HG03520 (cell line): ENCODE results near the gene SKP1.

Experiments
- ATAC-seq: cut with Tn5 transposase; IDR thresholded peaks from one replicate; pipeline ENCODE4 v1.9.1; 2021; ENCODE audit warnings: mild to moderate bottlenecking, moderate library complexity; ENCODE audit not compliant: unreplicated experiment

Gene SKP1

GRCh38 chr5:134130239-134130945 lies 46.4 kb downstream of the SKP1 start:
- ATAC-seq, result no peak

- ATAC-seq, result no peak
Observed at GRCh38 chr5:134129411-134130238, 47.1 kb downstream of the SKP1 start.

GRCh38 chr5:134128648-134128995 lies 48.1 kb downstream of the SKP1 start:
- ATAC-seq, result no peak

GRCh38 chr5:134127988-134128647 lies 48.6 kb downstream of the SKP1 start:
- ATAC-seq, result no peak

- ATAC-seq, result peak; percentile 40
Observed at GRCh38 chr5:134127376-134127861, 49.3 kb downstream of the SKP1 start.

- no peak for ATAC-seq
Observed at GRCh38 chr5:134125039-134126015, 51.4 kb downstream of the SKP1 start.

GRCh38 chr5:134124289-134125038 lies 52.3 kb downstream of the SKP1 start:
- ATAC-seq, result no peak

GRCh38 chr5:134123360-134123759 lies 53.4 kb downstream of the SKP1 start:
- no peak for ATAC-seq

- ATAC-seq, result no peak
Observed at GRCh38 chr5:134122530-134122929, 54.2 kb downstream of the SKP1 start.

GRCh38 chr5:134120386-134121138 lies 56.2 kb downstream of the SKP1 start:
- no peak for ATAC-seq

GRCh38 chr5:134119720-134120119 lies 57.0 kb downstream of the SKP1 start:
- ATAC-seq, result no peak

GRCh38 chr5:134118212-134118835 lies 58.4 kb downstream of the SKP1 start:
- ATAC-seq, result no peak

GRCh38 chr5:134116789-134117761 lies 59.7 kb downstream of the SKP1 start:
- no peak for ATAC-seq

- ATAC-seq, result no peak
Observed at GRCh38 chr5:134116286-134116685, 60.5 kb downstream of the SKP1 start.

GRCh38 chr5:134115806-134116175 lies 61.0 kb downstream of the SKP1 start:
- ATAC-seq, result no peak

GRCh38 chr5:134114886-134115805 lies 61.6 kb downstream of the SKP1 start:
- peak; percentile 6 for ATAC-seq
